HFFc6 (cell line): ENCODE measurements around the gene TAF4. TPM values are rescaled to one million over a fixed set of nuclear protein-coding genes. Genes with fewer than 3 reads are reported as not detected.

Experiments used
- DNase-seq: peaks from one replicate; pipeline ENCODE4 v3.0.0-alpha.2; 2018
- H3K27ac Mint-ChIP-seq: 2 replicates; pipeline ENCODE4 v1.8.0; 2020; ENCODE audit warnings: mild to moderate bottlenecking, mixed read lengths
- H3K27me3 Mint-ChIP-seq: 2 replicates; pipeline ENCODE4 v1.8.0; 2021; ENCODE audit warnings: mild to moderate bottlenecking, moderate library complexity, mixed read lengths; ENCODE audit not compliant: insufficient read depth
- H3K36me3 Mint-ChIP-seq: 2 replicates; pipeline ENCODE4 v1.8.0; 2021; ENCODE audit warnings: low read depth, mixed read lengths
- H3K4me1 Mint-ChIP-seq: 2 replicates; pipeline ENCODE4 v1.8.0; 2020; ENCODE audit warnings: low read depth, mixed read lengths
- H3K4me3 Mint-ChIP-seq: 2 replicates; pipeline ENCODE4 v1.8.0; 2020; ENCODE audit warnings: mild to moderate bottlenecking, moderate library complexity, mixed read lengths
- H3K9me3 Mint-ChIP-seq: 2 replicates; pipeline ENCODE4 v1.8.0; 2020; ENCODE audit warnings: mild to moderate bottlenecking, mixed read lengths
- CTCF ChIP-seq: fragments of 200-600 bp; sonication (generic); IDR thresholded peaks from 2 replicates; pipeline ENCODE4 v1.5.0; 2021; ENCODE audit warnings: antibody characterized with exemption, mild to moderate bottlenecking
- total RNA-seq, 6 experiments: library from RNA; stranded (reverse); fragmentation: NEBNext Ultra II Directional; extraction: Animal tissue kit (Norgen Biotek cat#: 25700); gene quantifications; 2 replicates in 1 of 6; 3 replicates in 5 of 6; pipeline ENCODE4 v1.2.3, GENCODE V29; 2021

Gene TAF4
- total RNA-seq, 6 experiments from 2014 or later: 9.4 to 11.7 (median 9.9) TPM

- no peak overlapping the region for H3K27ac Mint-ChIP-seq
- TF ChIP-seq CTCF: no peak
- DNase-seq: no peak
- H3K4me3 Mint-ChIP-seq: no peak overlapping the region
- H3K9me3 Mint-ChIP-seq: no peaks in the 10 kb centered on the region
- no peaks in the 10 kb centered on the region for H3K4me1 Mint-ChIP-seq
- H3K36me3 Mint-ChIP-seq: no peaks in the 10 kb centered on the region
- H3K27me3 Mint-ChIP-seq: no peaks in the 10 kb centered on the region; the same call in 1 of the 2 replicates
These were observed 16.1 kb downstream of the TAF4 start for GRCh38 chr20:62049342-62050165.

- Mint-ChIP-seq H3K27ac (no peak overlapping the region), H3K9me3 (no peaks in the 10 kb centered on the region), H3K36me3 (no peaks in the 10 kb centered on the region), H3K27me3 (no peaks in the 10 kb centered on the region; the same call in 1 of the 2 replicates), H3K4me3 (no peak overlapping the region), H3K4me1 (no peaks in the 10 kb centered on the region)
- no peak for TF ChIP-seq CTCF
- DNase-seq: no peak
These were observed 16.8 kb downstream of the TAF4 start for GRCh38 chr20:62048821-62049291.

GRCh38 chr20:62048346-62048761 lies 17.3 kb downstream of the TAF4 start:
- no peaks in the 10 kb centered on the region for H3K9me3 Mint-ChIP-seq
- DNase-seq: no peak
- H3K4me3 Mint-ChIP-seq: no peak overlapping the region
- H3K27ac Mint-ChIP-seq: no peak overlapping the region
- H3K4me1 Mint-ChIP-seq: peaks cover 3% of the 10 kb centered on the region; the same call in 1 of the 2 replicates
- no peaks in the 10 kb centered on the region for H3K36me3 Mint-ChIP-seq
- no peaks in the 10 kb centered on the region; the same call in 1 of the 2 replicates for H3K27me3 Mint-ChIP-seq
- TF ChIP-seq CTCF: no peak

- Mint-ChIP-seq H3K27ac (no peak overlapping the region), H3K36me3 (no peaks in the 10 kb centered on the region), H3K4me1 (peaks cover 7% of the 10 kb centered on the region; the same call in 1 of the 2 replicates), H3K4me3 (no peak overlapping the region), H3K27me3 (no peaks in the 10 kb centered on the region; the same call in 1 of the 2 replicates), H3K9me3 (no peaks in the 10 kb centered on the region)
- DNase-seq: no peak
- no peak for TF ChIP-seq CTCF
These were observed 17.9 kb downstream of the TAF4 start for GRCh38 chr20:62047666-62048345.

- no peak for DNase-seq
- Mint-ChIP-seq H3K4me3 (no peak overlapping the region), H3K27ac (no peak overlapping the region), H3K9me3 (no peaks in the 10 kb centered on the region), H3K4me1 (peaks cover 7% of the 10 kb centered on the region; the same call in 1 of the 2 replicates), H3K36me3 (no peaks in the 10 kb centered on the region), H3K27me3 (no peaks in the 10 kb centered on the region; the same call in 1 of the 2 replicates)
- no peak for TF ChIP-seq CTCF
These were observed 19.2 kb downstream of the TAF4 start for GRCh38 chr20:62046431-62046830.
